Activated T-helper 17 cell treated with anti-CD3 and anti-CD28 coated beads, Interleukin-2, amount 50 U/mL, for 72 hours (primary cell): Measurements from ENCODE around the gene DIAPH3. TPM values are rescaled to one million over a fixed set of nuclear protein-coding genes. Genes with fewer than 3 reads are reported as not detected.

Experiments used
- ATAC-seq: fragments of 150-1000 bp; cut with Tn5 transposase; replicated peaks from 2 replicates; pipeline ENCODE4 v1.10.0; 2021; ENCODE audit warnings: mild to moderate bottlenecking, moderate library complexity
- H3K27ac Mint-ChIP-seq: one replicate; pipeline ENCODE4 v1.8.0; 2022; ENCODE audit warnings: mixed read lengths
- H3K27me3 Mint-ChIP-seq: one replicate; pipeline ENCODE4 v1.8.0; 2022; ENCODE audit warnings: mixed read lengths
- H3K36me3 Mint-ChIP-seq: one replicate; pipeline ENCODE4 v1.8.0; 2022; ENCODE audit warnings: low read depth, mild to moderate bottlenecking, mixed read lengths
- H3K4me1 Mint-ChIP-seq: one replicate; pipeline ENCODE4 v1.8.0; 2022; ENCODE audit warnings: mixed read lengths
- H3K4me3 Mint-ChIP-seq: one replicate; pipeline ENCODE4 v1.8.0; 2022; ENCODE audit warnings: mild to moderate bottlenecking, mixed read lengths
- H3K9me3 Mint-ChIP-seq: one replicate; pipeline ENCODE4 v1.8.0; 2022; ENCODE audit warnings: mixed read lengths
- total RNA-seq, 2 donors: library from RNA; stranded (reverse); gene quantifications; one replicate each; pipeline ENCODE4 v1.2.3, GENCODE V29; 2022

DIAPH3 gene
- total RNA-seq, 2 donors from 2014 or later, result 23.8 to 31.0 TPM

GRCh38 chr13:59843040-59843439 is 320.7 kb downstream of the DIAPH3 start:
- no peaks in the 10 kb centered on the region for H3K4me1 Mint-ChIP-seq

GRCh38 chr13:59842507-59842906 is 321.2 kb downstream of the DIAPH3 start:
- no peak overlapping the region for H3K4me3 Mint-ChIP-seq
- no peak overlapping the region for H3K27ac Mint-ChIP-seq
- no peak for ATAC-seq
- H3K27me3 Mint-ChIP-seq, result no peaks in the 10 kb centered on the region
- H3K36me3 Mint-ChIP-seq, result no peaks in the 10 kb centered on the region
- no peaks in the 10 kb centered on the region for H3K4me1 Mint-ChIP-seq
- no peaks in the 10 kb centered on the region for H3K9me3 Mint-ChIP-seq

More at GRCh38 chr13:59843040-59843439, 320.7 kb downstream of the DIAPH3 start:
- ATAC-seq, result no peak
- H3K4me3 Mint-ChIP-seq, result no peak overlapping the region
- no peak overlapping the region for H3K27ac Mint-ChIP-seq
- H3K9me3 Mint-ChIP-seq, result no peaks in the 10 kb centered on the region
- no peaks in the 10 kb centered on the region for H3K36me3 Mint-ChIP-seq
- no peaks in the 10 kb centered on the region for H3K27me3 Mint-ChIP-seq

- Mint-ChIP-seq H3K4me3 (no peak overlapping the region), H3K27ac (no peak overlapping the region), H3K36me3 (no peaks in the 10 kb centered on the region), H3K4me1 (no peaks in the 10 kb centered on the region), H3K9me3 (no peaks in the 10 kb centered on the region), H3K27me3 (no peaks in the 10 kb centered on the region)
- no peak for ATAC-seq
Measured at GRCh38 chr13:59839186-59839585, 324.5 kb downstream of the DIAPH3 start.

GRCh38 chr13:59837101-59837500 is 326.6 kb downstream of the DIAPH3 start:
- no peak overlapping the region for H3K4me3 Mint-ChIP-seq
- H3K4me1 Mint-ChIP-seq, result no peaks in the 10 kb centered on the region
- no peak overlapping the region for H3K27ac Mint-ChIP-seq
- H3K9me3 Mint-ChIP-seq, result no peaks in the 10 kb centered on the region
- ATAC-seq, result no peak
- H3K27me3 Mint-ChIP-seq, result no peaks in the 10 kb centered on the region
- H3K36me3 Mint-ChIP-seq, result no peaks in the 10 kb centered on the region

- no peaks in the 10 kb centered on the region for H3K4me1 Mint-ChIP-seq
- ATAC-seq, result no peak
- no peak overlapping the region for H3K4me3 Mint-ChIP-seq
- no peaks in the 10 kb centered on the region for H3K27me3 Mint-ChIP-seq
- H3K36me3 Mint-ChIP-seq, result no peaks in the 10 kb centered on the region
- no peak overlapping the region for H3K27ac Mint-ChIP-seq
- H3K9me3 Mint-ChIP-seq, result no peaks in the 10 kb centered on the region
Measured at GRCh38 chr13:59835569-59835968, 328.2 kb downstream of the DIAPH3 start.

GRCh38 chr13:59834801-59835200 is 328.9 kb downstream of the DIAPH3 start:
- H3K27ac Mint-ChIP-seq, result no peak overlapping the region
- no peaks in the 10 kb centered on the region for H3K27me3 Mint-ChIP-seq
- H3K4me1 Mint-ChIP-seq, result no peaks in the 10 kb centered on the region
- ATAC-seq, result no peak
- H3K36me3 Mint-ChIP-seq, result no peaks in the 10 kb centered on the region
- no peak overlapping the region for H3K4me3 Mint-ChIP-seq
- H3K9me3 Mint-ChIP-seq, result no peaks in the 10 kb centered on the region

GRCh38 chr13:59829690-59830089 is 334.0 kb downstream of the DIAPH3 start:
- Mint-ChIP-seq H3K27me3 (no peaks in the 10 kb centered on the region), H3K9me3 (no peaks in the 10 kb centered on the region), H3K36me3 (no peaks in the 10 kb centered on the region), H3K4me1 (no peaks in the 10 kb centered on the region), H3K27ac (no peak overlapping the region), H3K4me3 (no peak overlapping the region)
- no peak for ATAC-seq

GRCh38 chr13:59823486-59823885 is 340.2 kb downstream of the DIAPH3 start:
- H3K4me1 Mint-ChIP-seq, result no peaks in the 10 kb centered on the region
- no peak overlapping the region for H3K27ac Mint-ChIP-seq
- H3K4me3 Mint-ChIP-seq, result no peak overlapping the region
- H3K9me3 Mint-ChIP-seq, result no peaks in the 10 kb centered on the region
- H3K27me3 Mint-ChIP-seq, result no peaks in the 10 kb centered on the region
- no peak for ATAC-seq
- H3K36me3 Mint-ChIP-seq, result no peaks in the 10 kb centered on the region

- H3K36me3 Mint-ChIP-seq, result no peaks in the 10 kb centered on the region
- no peaks in the 10 kb centered on the region for H3K27me3 Mint-ChIP-seq
- ATAC-seq, result no peak
- no peak overlapping the region for H3K27ac Mint-ChIP-seq
- H3K9me3 Mint-ChIP-seq, result no peaks in the 10 kb centered on the region
- no peaks in the 10 kb centered on the region for H3K4me1 Mint-ChIP-seq
- H3K4me3 Mint-ChIP-seq, result no peak overlapping the region
Measured at GRCh38 chr13:59809564-59809963, 354.2 kb downstream of the DIAPH3 start.

- no peaks in the 10 kb centered on the region for H3K27me3 Mint-ChIP-seq
- H3K27ac Mint-ChIP-seq, result no peak overlapping the region
- no peaks in the 10 kb centered on the region for H3K36me3 Mint-ChIP-seq
- no peaks in the 10 kb centered on the region for H3K9me3 Mint-ChIP-seq
- ATAC-seq, result no peak
- no peak overlapping the region for H3K4me3 Mint-ChIP-seq
- H3K4me1 Mint-ChIP-seq, result no peaks in the 10 kb centered on the region
Measured at GRCh38 chr13:59806801-59807200, 356.9 kb downstream of the DIAPH3 start.

GRCh38 chr13:59801107-59801880 is 362.4 kb downstream of the DIAPH3 start:
- H3K9me3 Mint-ChIP-seq, result no peaks in the 10 kb centered on the region
- H3K4me3 Mint-ChIP-seq, result no peak overlapping the region
- no peaks in the 10 kb centered on the region for H3K4me1 Mint-ChIP-seq
- no peaks in the 10 kb centered on the region for H3K36me3 Mint-ChIP-seq
- no peak for ATAC-seq
- H3K27ac Mint-ChIP-seq, result no peak overlapping the region
- no peaks in the 10 kb centered on the region for H3K27me3 Mint-ChIP-seq

GRCh38 chr13:59793107-59793506 is 370.6 kb downstream of the DIAPH3 start:
- Mint-ChIP-seq H3K9me3 (no peaks in the 10 kb centered on the region), H3K27ac (no peak overlapping the region), H3K27me3 (no peaks in the 10 kb centered on the region), H3K36me3 (no peaks in the 10 kb centered on the region), H3K4me3 (no peak overlapping the region), H3K4me1 (no peaks in the 10 kb centered on the region)
- ATAC-seq, result no peak

GRCh38 chr13:59790626-59791025 is 373.1 kb downstream of the DIAPH3 start:
- Mint-ChIP-seq H3K36me3 (no peaks in the 10 kb centered on the region), H3K4me3 (no peak overlapping the region)

GRCh38 chr13:59789558-59789957 is 374.2 kb downstream of the DIAPH3 start:
- Mint-ChIP-seq H3K27ac (no peak overlapping the region), H3K9me3 (no peaks in the 10 kb centered on the region), H3K27me3 (no peaks in the 10 kb centered on the region), H3K4me3 (no peak overlapping the region), H3K4me1 (no peaks in the 10 kb centered on the region), H3K36me3 (no peaks in the 10 kb centered on the region)
- no peak for ATAC-seq

More at GRCh38 chr13:59790626-59791025, 373.1 kb downstream of the DIAPH3 start:
- Mint-ChIP-seq H3K4me1 (no peaks in the 10 kb centered on the region), H3K9me3 (no peaks in the 10 kb centered on the region), H3K27me3 (no peaks in the 10 kb centered on the region), H3K27ac (no peak overlapping the region)
- no peak for ATAC-seq

GRCh38 chr13:59787679-59788078 is 376.0 kb downstream of the DIAPH3 start:
- H3K27ac Mint-ChIP-seq, result no peak overlapping the region
- ATAC-seq, result no peak
- no peaks in the 10 kb centered on the region for H3K4me1 Mint-ChIP-seq
- no peaks in the 10 kb centered on the region for H3K27me3 Mint-ChIP-seq
- H3K4me3 Mint-ChIP-seq, result no peak overlapping the region
- H3K9me3 Mint-ChIP-seq, result no peaks in the 10 kb centered on the region
- H3K36me3 Mint-ChIP-seq, result no peaks in the 10 kb centered on the region
